DMS 273 (cell line): ENCODE results near the gene ENPP3.
"Not testable (repeated sequence)": the region's sequence is repeated elsewhere in the genome, so short reads cannot be mapped to it uniquely, and the experiment has no call there.

Experiments
- DNase-seq: peaks from one replicate; lab custom pipeline; 2025; ENCODE audit not compliant: unreplicated experiment; lab: John Stamatoyannopoulos, UW

The ENPP3 gene

GRCh38 chr6:131733376-131734016 is 96.4 kb downstream of the ENPP3 start:
- DNase-seq, result no peak

GRCh38 chr6:131736003-131736596 is 99.0 kb downstream of the ENPP3 start:
- no peak for DNase-seq

- DNase-seq, result no peak
Observed at GRCh38 chr6:131736811-131737210, 99.7 kb downstream of the ENPP3 start.

GRCh38 chr6:131739136-131739535 is 102.0 kb downstream of the ENPP3 start:
- DNase-seq, result no peak

- no peak for DNase-seq
Observed at GRCh38 chr6:131740161-131740560, 103.1 kb downstream of the ENPP3 start.

GRCh38 chr6:131741688-131742393 is 104.7 kb downstream of the ENPP3 start:
- no peak for DNase-seq

- peak; percentile 6 for DNase-seq
Observed at GRCh38 chr6:131744432-131745287, 107.6 kb downstream of the ENPP3 start.

- no peak for DNase-seq
Observed at GRCh38 chr6:131745476-131745875, 108.4 kb downstream of the ENPP3 start.

GRCh38 chr6:131747821-131748353 is 110.8 kb downstream of the ENPP3 start:
- DNase-seq, result no peak

GRCh38 chr6:131749023-131749422 is 111.9 kb downstream of the ENPP3 start:
- DNase-seq, result no peak

GRCh38 chr6:131751012-131751715 is 114.1 kb downstream of the ENPP3 start:
- DNase-seq, result not testable (repeated sequence)

GRCh38 chr6:131754088-131754487 is 117.0 kb downstream of the ENPP3 start:
- DNase-seq, result no peak

- no peak for DNase-seq
Observed at GRCh38 chr6:131754715-131755567, 117.8 kb downstream of the ENPP3 start.

- no peak for DNase-seq
Observed at GRCh38 chr6:131755597-131755996, 118.5 kb downstream of the ENPP3 start.

GRCh38 chr6:131756039-131756438 is 118.9 kb downstream of the ENPP3 start:
- DNase-seq, result no peak

- DNase-seq, result no peak
Observed at GRCh38 chr6:131758920-131759319, 121.8 kb downstream of the ENPP3 start.

- DNase-seq, result no peak
Observed at GRCh38 chr6:131761060-131761761, 124.1 kb downstream of the ENPP3 start.

GRCh38 chr6:131761762-131762067 is 124.6 kb downstream of the ENPP3 start:
- no peak for DNase-seq

GRCh38 chr6:131762984-131763383 is 125.9 kb downstream of the ENPP3 start:
- DNase-seq, result no peak
